CD4-positive, alpha-beta T cell treated with Interleukin-15 for 4 hours (primary cell): Measurements from ENCODE around the gene OSBPL10.

Experiments
- DNase-seq: peaks from one replicate; pipeline ENCODE4 v3.0.0-alpha.2; 2020; ENCODE audit warnings: low spot score

The OSBPL10 gene

GRCh38 chr3:31958701-31959152 is 22.3 kb downstream of the OSBPL10 start:
- DNase-seq = no peak

DNA sequence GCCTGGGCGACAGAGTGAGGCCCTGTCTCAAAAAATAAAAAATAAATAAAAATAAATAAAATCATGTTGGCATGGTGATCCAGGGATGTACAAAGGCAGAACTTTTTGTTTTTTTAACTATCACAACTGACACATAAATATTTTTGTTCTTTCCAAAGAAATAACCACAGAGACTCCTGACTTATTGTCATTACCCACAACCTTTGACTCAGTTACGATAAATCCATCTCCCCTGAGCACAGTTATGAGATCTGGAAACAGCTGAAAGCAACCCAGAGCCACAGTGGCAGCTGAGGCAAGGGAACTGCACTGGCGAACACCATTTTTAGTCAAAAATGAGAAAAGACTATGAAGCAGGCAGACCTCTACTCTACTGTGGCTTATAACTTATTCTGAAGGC is 24.0 kb downstream of the OSBPL10 start:
- no peak for DNase-seq

DNA sequence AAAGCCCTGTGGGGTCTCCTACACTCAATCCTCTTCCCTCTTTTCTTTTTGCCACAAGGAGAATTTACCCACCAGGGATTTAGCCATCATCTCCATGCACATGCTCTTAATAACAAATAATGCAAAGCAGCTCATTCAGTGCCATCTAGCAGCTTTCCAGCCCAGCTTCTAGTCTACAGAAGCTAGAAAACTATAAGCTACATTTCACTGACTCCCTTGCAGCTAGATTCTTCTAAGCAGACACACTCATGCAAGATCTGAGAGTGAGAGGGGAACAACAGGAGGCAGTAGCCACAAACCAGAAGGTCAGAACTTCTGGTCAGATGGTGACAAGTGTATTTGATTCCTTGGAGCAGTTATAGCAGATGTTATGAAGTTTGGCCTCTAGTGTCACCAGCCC is 25.5 kb downstream of the OSBPL10 start:
- no peak for DNase-seq

GRCh38 chr3:31953636-31954035 is 27.4 kb downstream of the OSBPL10 start:
- no peak for DNase-seq

DNA sequence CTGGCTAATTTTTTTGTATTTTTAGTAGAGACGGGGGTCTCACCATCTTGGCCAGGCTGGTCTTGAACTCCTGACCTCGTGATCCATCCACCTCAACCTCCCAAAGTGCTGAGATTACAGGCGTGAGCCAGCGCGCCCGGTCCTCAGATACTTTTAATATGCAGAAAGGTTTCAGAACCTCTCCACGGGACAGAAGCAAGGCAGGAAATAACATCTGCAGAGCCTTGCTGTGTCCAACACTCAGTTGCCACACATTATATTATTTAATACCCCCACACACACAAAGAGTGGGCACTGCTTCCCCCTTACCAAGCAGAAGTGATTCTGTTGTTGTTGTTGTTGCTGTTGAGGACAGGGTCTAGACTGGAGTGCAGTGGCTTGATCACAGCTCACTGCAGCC is 28.0 kb downstream of the OSBPL10 start:
- DNase-seq = no peak

- no peak for DNase-seq
These were observed 28.9 kb downstream of the OSBPL10 start for GRCh38 chr3:31952205-31952604.

GRCh38 chr3:31948280-31948679 is 32.8 kb downstream of the OSBPL10 start:
- no peak for DNase-seq

DNA sequence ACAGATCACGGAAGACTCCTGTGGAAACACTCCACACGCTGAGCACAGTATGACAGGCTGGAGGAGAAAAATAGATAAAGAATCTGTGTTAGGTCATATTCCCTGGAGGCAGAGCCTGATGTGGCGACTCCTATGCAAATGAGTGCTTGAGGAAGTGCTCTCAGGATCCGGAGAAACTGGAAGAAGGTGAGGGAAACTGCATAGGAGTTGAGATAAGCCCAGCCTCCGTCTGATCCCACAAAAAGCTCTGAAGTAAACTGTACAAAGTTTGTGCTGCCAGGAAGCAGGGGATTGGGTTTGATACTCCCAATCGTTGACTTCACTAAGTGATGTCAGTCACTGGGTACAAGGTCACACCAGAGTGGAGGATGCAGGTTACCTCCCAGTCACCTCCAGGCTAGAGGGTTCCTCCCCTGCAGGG is 33.4 kb downstream of the OSBPL10 start:
- no peak for DNase-seq

- no peak for DNase-seq
These were observed 33.9 kb downstream of the OSBPL10 start for GRCh38 chr3:31947162-31947561.

- DNase-seq = no peak
These were observed 34.5 kb downstream of the OSBPL10 start for GRCh38 chr3:31946484-31947081.

DNA sequence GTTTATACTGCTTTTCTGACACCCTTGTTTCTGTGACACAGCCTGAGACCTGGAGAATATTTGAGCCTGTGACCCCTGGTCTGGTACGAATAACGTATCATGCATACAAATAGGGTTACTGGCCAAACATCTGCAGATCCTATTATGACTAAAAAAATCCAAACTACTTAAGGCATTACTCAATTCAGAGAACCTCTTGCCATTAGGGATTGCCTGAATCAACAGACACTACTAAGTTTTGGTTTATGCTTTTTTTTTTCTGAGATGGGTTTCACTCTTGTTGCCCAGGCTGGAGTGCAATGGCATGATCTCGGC is 35.4 kb downstream of the OSBPL10 start:
- DNase-seq = no peak

DNA sequence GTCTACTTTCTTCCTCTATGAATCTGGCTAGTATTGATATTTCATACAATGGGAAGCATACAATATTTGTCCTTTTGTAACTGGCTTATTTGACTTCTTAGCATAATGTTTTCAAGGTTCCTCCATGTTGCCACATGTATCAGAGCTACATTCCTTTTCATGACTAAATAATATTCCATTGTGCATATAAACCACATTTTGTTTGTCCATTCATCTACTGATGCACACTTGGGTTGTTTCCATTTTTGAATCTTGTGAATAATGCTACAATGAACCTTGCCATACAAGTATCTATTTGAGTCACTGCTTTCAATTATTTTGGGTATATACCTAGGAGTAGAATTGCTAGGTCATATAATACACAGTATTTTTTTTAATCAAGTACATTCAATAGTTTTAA is 38.0 kb downstream of the OSBPL10 start:
- no peak for DNase-seq

DNA sequence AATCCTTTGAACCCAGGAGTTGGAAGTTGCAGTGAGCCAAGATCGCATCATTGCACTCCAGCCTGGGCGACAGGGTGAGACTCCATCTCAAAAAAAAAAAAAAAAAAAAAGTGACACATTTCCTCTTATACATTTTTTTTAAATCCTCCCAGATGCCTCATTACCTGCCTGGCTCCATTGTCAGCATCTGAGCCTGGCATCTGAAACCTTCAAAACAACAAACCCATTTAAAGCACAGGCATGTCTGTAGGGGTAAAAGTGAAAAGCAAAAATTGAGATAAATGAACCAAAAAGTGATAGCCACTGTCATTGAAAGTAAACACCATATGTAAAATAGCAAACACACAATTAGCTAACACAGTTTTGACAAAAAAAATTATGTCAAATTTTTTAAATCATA is 38.6 kb downstream of the OSBPL10 start:
- no peak for DNase-seq

DNA sequence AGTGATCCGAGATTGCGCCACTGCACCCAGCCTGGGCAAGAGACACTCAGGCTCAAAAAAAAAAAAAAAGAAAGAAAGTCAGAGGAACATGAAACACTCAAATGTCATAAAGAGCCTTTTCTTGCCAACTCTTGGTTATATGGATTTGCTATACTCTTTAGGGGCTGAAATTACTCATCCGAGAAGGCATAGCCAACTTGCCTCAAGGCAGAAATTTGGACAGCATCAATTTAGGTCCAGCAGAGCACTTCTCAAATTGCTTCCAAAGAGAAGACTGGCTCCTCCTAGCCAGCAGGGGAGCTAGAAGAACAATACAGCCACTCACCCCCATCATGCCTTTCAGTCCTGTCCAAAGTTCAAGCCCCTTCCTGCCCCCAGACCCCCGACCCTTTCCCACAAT is 43.8 kb downstream of the OSBPL10 start:
- DNase-seq = no peak

DNA sequence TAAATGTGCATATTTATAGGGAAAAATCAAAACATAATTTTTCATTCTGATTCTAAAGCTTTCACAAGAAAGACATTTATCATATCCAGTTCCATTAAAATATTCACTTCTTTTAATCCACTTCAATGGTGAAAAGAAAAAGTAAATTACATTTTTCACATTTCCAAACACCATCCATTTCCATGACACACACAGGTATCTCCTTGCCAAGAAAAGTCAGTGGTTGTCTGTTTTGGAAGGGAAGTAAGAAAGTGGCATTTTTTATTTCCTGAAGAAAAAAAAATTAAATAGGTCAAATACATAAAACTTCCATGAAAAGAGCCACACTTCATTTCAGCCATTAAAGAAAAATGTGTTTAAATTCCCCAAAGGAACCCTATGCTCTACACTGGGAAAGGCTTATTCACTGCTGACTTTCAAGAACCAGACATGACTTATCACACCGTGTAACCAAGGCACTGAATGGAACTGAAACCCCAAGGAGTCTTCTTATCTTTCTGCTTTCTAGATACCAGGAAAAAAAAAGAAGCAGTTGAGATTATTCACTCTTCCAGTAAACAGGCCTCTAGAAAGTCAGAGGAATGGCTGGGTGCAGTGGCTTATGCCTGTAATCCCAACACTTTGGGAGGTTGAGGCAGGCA is 44.5 kb downstream of the OSBPL10 start:
- DNase-seq = no peak

GRCh38 chr3:31934866-31935265 is 46.2 kb downstream of the OSBPL10 start:
- no peak for DNase-seq

- DNase-seq = no peak
These were observed 47.0 kb downstream of the OSBPL10 start for GRCh38 chr3:31934018-31934417.

GRCh38 chr3:31932990-31933389 is 48.1 kb downstream of the OSBPL10 start:
- DNase-seq = no peak

- no peak for DNase-seq
These were observed 51.1 kb downstream of the OSBPL10 start for GRCh38 chr3:31929826-31930502.

DNA sequence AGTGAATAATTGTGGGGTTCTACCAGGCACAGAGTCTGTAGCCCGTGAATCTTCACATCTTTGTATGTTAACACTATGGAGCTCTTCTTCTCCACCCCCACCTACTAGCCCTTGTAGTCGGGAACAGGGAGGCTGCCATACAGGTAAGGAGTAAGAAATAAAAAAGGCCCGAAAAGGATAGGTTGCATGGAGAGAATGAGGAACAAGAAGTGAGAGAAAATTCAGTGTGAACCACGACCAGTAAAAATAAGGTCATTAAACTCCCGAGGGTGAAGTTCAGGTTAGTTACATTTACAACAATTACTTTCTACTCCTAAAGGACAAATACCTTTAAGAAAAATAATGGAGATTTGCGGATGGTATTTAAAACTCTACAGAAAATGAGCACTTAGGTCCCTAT is 53.3 kb downstream of the OSBPL10 start:
- no peak for DNase-seq

DNA sequence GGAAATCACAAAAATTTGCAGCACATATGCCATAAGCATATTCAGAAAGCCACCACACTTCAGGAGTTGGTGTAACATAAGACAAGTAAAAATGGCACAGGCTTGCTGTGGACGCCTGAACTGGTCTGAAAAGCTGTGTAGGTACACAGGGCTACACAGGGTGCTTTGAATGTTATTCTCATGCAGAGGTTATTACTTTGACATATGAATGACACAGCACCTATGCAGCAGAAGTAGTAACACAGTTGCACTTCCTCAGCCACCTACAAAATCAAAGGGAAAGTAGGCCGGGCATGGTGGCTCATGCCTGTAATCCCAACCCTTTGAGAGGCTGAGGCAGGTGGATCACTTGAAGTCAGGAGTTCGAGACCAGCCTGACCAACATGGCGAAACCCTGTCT is 54.5 kb downstream of the OSBPL10 start:
- no peak for DNase-seq

DNA sequence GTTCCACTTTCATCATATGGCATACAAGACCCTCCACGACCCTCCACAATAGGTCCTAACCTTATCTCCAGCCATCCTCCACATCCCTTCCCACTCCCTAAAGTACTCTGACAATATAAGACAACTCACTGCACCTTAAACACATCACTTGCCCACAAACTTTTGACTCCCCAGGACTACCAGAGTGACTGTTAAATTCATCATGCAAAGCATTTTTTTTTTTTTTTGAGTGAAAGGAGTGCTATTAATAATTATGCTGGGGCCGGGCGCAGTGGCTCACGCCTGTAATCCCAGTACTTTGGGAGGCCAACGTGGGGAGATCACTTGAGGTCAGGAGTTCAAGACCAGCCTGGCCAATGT is 55.8 kb downstream of the OSBPL10 start:
- DNase-seq = no peak

GRCh38 chr3:31924610-31925270 is 56.3 kb downstream of the OSBPL10 start:
- no peak for DNase-seq
